Left hindlimb (tissue), 1 donor: Measurements from ENCODE around the gene DOLPP1.
"Not testable (repeated sequence)": the region's sequence is repeated elsewhere in the genome, so short reads cannot be mapped to it uniquely, and the experiment has no call there.

ENCODE experiments used
- DNase-seq: peaks from one replicate; pipeline ENCODE4 v3.0.0-alpha.2; 2018

The DOLPP1 gene

GRCh38 chr9:129113645-129114304, 32.9 kb downstream of the DOLPP1 start:
- DNase-seq, result no peak

DNA sequence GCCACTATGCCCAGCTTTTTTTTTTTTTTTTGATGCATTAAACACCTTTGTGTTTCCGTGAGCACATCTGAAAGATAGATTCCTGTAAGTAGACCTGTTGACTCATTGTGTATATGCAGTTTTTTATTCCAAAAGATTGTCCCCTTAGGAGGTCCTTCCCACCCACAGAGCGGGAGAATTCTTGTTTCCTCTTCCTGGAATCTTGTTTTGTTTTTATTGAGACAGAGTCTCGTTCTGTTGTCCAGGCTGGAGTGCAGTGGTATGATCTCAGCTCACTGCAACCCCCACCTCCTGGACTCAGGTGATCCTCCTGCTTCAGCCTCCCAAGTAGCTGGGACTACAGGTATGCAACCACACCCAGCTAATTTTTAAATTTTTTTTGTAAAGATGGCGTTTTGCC, 37.9 kb downstream of the DOLPP1 start:
- no peak for DNase-seq

GRCh38 chr9:129121483-129121882, 40.6 kb downstream of the DOLPP1 start:
- no peak for DNase-seq

GRCh38 chr9:129122133-129122532, 41.2 kb downstream of the DOLPP1 start:
- DNase-seq, result no peak

DNA sequence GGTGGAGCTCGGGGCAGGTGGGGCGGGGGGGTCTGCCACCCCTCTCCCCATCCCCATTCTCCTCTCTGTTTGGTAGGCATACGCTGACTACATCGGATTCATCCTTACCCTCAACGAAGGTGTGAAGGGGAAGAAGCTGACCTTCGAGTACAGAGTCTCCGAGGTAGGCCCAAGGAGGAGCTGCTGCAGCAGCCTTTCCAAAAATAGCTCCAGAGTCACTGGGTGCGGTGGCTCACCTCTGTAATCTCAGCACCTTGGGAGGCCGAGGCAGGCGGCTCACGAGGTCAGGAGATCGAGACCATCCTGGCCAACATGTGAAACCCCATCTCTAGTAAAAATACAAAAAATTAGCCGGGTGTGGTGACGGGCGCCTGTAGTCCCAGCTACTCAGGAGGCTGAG, 42.1 kb downstream of the DOLPP1 start:
- not testable (repeated sequence) for DNase-seq

DNA sequence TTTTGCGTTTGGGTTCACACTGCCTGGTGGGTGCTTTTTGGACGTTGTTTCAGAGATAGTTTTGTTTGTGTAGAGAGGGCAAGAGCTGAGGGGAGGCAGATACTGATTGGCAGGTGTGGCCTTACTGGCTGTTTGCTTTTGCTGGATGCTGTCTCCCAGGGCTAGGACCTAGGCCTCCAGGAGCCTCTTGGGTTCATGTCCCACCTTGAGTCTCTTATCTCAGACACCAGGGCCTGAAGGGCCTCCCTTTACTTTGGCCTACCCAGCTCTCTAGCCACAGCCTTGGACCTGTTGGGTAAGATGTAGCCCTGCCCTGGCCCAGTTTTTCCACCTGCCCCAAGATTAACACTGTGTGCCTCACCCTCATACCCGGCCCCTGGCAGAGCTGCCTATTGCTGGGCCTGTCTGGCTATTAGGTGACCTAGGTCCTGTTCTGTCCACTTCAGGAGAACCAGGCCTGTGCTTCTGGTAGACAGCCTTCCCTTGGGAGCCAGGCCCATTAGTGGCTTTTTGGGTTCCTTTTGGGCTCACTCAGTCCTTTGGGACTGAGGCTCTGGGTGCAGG, 43.7 kb downstream of the DOLPP1 start:
- no peak for DNase-seq

- no peak for DNase-seq
These were observed 44.6 kb downstream of the DOLPP1 start for GRCh38 chr9:129125478-129125877.

- no peak for DNase-seq
These were observed 46.1 kb downstream of the DOLPP1 start for GRCh38 chr9:129126749-129127618.

GRCh38 chr9:129128689-129129088, 47.8 kb downstream of the DOLPP1 start:
- DNase-seq, result no peak

DNA sequence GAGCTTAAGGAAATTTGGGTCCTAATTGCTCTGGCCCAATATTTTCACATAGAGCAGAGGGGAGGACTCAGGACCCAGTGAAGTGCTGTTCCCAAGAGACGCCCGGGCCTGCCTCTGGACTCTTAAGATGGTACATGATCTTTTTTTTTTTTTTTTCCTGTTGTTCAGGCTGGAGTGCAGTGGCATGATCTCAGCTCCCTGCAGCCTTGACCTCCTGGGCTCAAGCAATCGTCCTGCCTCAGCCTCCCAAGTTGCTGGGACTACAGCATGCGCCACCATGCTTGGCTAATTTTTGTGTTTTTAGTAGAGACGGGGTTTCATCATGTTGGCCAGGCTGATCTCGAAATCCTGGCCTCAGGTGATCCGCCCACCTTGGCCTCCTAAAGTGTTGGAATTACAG, 49.4 kb downstream of the DOLPP1 start:
- not testable (repeated sequence) for DNase-seq

DNA sequence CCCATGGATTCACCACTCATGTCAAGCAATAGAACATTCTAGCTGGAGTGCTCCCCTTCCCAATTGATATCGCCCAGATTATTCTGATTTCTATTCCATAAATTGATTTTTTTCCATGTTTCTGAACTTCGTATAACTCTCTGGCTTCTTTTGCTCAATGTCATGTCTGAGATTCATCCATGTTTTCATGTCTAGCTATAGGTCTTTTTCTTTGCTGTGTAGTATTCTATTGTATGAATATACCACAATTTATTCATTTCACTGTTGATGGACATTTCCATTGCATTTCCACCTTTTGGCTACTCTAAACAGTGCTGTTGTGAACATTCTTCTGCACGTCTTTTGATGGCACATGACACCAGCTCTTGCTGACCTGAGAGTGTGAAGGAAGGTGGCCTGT, 49.9 kb downstream of the DOLPP1 start:
- DNase-seq, result no peak

DNA sequence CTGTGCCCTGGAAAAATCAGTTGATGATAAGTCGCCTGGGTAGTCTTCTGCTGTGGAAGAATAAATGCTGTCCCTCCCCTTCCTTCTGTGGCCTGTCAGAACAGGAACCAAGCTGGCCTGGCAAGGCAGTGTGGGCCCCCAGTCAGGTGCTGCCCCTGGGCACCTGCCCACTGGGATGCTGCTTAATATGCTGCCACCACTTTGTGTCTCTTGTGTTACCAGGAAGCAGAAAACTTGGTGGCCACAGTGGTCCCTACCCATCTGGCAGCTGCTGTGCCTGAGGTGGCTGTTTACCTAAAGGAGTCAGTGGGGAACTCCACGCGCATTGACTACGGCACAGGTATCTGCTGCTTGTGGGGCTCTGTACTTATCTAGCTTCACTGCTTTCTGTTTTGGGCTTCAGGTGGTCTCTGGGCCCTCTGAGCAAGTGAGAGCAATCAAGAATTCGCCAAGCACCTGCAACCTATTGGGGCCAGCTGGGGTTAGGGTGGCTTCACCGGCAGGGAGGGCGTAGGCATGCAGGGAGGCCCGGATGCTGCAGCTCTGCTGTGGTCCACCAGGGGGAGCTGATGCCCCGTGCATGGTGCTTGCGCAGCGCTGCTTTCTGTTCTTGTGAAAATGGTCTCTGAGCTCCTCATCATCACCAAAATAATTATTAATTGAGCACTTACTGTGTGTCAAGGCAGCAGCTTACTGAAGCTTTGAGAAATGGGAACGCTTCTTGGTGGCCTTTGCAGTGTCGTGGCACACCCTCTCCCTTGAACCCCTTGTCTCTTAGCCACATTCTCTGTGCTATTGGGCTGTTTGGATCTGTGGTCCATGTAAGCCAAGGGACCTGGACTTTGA, 50.6 kb downstream of the DOLPP1 start:
- DNase-seq, result peak; percentile 85

GRCh38 chr9:129133082-129133481, 52.2 kb downstream of the DOLPP1 start:
- DNase-seq, result no peak

GRCh38 chr9:129135476-129135875, 54.6 kb downstream of the DOLPP1 start:
- DNase-seq, result no peak

GRCh38 chr9:129136446-129137035, 55.6 kb downstream of the DOLPP1 start:
- no peak for DNase-seq

- no peak for DNase-seq
These were observed 56.6 kb downstream of the DOLPP1 start for GRCh38 chr9:129137292-129138143.

GRCh38 chr9:129138144-129138462, 57.2 kb downstream of the DOLPP1 start:
- DNase-seq, result no peak

- DNase-seq, result peak; percentile 80
These were observed 57.7 kb downstream of the DOLPP1 start for GRCh38 chr9:129138476-129139232.

- peak; percentile 90 for DNase-seq
These were observed 58.5 kb downstream of the DOLPP1 start for GRCh38 chr9:129139233-129139992.

DNA sequence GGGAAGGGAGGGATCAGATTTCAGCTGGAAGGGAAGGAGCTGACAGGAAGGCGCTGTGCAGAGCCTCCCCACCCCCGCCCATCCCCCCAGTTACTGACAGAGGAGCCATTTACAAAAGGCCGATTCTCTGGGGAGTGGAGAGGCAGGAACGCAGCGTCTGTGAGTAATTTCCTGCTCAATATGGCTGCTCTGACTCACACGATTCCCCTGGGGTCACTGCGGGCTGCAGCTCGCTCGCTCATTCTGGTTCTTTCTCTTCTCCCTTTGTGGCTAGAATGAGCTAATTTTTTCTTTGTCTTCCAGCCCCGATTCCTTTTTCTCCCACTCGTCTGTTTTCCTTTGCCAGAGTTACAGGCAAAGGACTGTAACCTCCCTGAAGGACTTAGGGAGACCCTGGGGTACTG, 59.1 kb downstream of the DOLPP1 start:
- DNase-seq, result peak; percentile 98
